Stomach (tissue), 4 donors: Measurements from ENCODE around the gene ADAMTS16.

Experiments
- POLR2AphosphoS5 ChIP-seq, 3 donors: sonication (generic); formaldehyde crosslinking; IDR thresholded peaks; one replicate each; pipeline ENCODE4 v1.6.1; 2016; ENCODE audit warnings: antibody characterized with exemption in 3 of 3
- TF ChIP-seq, protein P1 (sequence below), 7 experiments: fragments of 450-650 bp in 4 of 7; fragments of 200-600 bp in 3 of 7; sonication (generic) in 3 of 7; IDR thresholded peaks; one replicate each; pipeline ENCODE4 v1.5.1; 2016 to 2019; ENCODE audit warnings: antibody characterized with exemption in 7 of 7, control low read depth in 2 of 7, mild to moderate bottlenecking in 1 of 7

DNA sequence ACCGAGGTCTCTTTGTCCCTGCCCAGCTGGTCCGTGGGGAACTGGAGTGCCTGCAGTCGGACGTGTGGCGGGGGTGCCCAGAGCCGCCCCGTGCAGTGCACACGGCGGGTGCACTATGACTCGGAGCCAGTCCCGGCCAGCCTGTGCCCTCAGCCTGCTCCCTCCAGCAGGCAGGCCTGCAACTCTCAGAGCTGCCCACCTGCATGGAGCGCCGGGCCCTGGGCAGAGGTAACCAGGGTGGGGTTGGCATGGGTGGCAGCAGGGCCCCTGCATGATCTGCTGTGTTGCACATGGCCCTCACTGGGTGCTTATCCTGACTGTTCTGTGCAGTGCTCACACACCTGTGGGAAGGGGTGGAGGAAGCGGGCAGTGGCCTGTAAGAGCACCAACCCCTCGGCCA lies 163.1 kb downstream of the ADAMTS16 start:
- TF ChIP-seq, protein P1, sequence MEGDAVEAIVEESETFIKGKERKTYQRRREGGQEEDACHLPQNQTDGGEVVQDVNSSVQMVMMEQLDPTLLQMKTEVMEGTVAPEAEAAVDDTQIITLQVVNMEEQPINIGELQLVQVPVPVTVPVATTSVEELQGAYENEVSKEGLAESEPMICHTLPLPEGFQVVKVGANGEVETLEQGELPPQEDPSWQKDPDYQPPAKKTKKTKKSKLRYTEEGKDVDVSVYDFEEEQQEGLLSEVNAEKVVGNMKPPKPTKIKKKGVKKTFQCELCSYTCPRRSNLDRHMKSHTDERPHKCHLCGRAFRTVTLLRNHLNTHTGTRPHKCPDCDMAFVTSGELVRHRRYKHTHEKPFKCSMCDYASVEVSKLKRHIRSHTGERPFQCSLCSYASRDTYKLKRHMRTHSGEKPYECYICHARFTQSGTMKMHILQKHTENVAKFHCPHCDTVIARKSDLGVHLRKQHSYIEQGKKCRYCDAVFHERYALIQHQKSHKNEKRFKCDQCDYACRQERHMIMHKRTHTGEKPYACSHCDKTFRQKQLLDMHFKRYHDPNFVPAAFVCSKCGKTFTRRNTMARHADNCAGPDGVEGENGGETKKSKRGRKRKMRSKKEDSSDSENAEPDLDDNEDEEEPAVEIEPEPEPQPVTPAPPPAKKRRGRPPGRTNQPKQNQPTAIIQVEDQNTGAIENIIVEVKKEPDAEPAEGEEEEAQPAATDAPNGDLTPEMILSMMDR (IDR thresholded peaks at IDR 0.05): no peak
- no peak for TF ChIP-seq POLR2AphosphoS5 (IDR thresholded peaks at IDR 0.05)
